Measurements from ENCODE around the gene SYTL2. TPM values are rescaled to one million over a fixed set of nuclear protein-coding genes. Genes with fewer than 3 reads are reported as not detected.
"Not testable (repeated sequence)": the region's sequence is repeated elsewhere in the genome, so short reads cannot be mapped to it uniquely, and the experiment has no call there.

Gene SYTL2
- total RNA-seq, 3 donors from 2014 or later (not counting 1 experiment from before 2014, with no cell fraction given), result 116 to 237 (median 143) TPM

DNA sequence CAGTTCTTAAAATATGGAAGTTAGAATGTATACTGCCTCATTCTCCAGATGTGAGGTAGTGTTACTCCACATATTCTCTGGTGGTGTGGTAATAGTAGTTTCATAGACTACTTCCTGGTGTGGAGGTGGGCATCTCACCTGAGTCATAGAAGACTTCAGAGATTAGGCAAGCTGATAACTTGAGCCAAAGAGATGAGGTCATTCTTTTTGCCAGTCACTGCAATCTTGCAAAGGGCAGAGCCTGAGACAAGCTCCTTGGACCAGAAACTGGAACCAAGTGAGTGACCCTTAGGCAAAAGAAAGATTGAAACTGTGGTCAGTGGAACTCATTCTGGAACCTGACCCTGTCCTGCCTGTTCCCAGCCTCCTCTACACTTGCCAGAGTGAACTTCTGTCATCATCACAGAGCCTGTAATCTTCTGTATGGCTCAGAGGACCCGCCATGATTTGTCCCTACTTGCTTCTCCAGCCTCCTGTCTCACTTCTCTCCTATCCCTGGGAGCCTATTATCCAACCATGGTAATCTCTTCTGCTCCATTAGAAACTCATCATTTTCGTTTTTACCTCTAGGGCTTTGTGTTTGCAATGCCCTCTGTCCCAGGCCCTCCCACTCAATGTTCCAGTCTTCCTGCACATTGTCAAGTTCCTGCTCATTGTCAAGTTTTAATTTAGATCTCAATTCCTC is 33.6 kb upstream of the SYTL2 start:
- Mint-ChIP-seq H3K4me1 (no peaks in the 10 kb centered on the region), H3K9me3 (no peaks in the 10 kb centered on the region), H3K27me3 (ENCODE audit: low read depth in 2 of 2) (no peaks in the 10 kb centered on the region), H3K36me3 (no peaks in the 10 kb centered on the region), H3K4me3 (no peak overlapping the region), H3K27ac (no peak overlapping the region)
- H3K27ac ChIP-seq (ENCODE audit: low read length), result no peak overlapping the region
- H3K27me3 ChIP-seq (ENCODE audit: control insufficient read depth, insufficient read depth, low read length), result no peaks in the 10 kb centered on the region
- TF ChIP-seq, protein P1, sequence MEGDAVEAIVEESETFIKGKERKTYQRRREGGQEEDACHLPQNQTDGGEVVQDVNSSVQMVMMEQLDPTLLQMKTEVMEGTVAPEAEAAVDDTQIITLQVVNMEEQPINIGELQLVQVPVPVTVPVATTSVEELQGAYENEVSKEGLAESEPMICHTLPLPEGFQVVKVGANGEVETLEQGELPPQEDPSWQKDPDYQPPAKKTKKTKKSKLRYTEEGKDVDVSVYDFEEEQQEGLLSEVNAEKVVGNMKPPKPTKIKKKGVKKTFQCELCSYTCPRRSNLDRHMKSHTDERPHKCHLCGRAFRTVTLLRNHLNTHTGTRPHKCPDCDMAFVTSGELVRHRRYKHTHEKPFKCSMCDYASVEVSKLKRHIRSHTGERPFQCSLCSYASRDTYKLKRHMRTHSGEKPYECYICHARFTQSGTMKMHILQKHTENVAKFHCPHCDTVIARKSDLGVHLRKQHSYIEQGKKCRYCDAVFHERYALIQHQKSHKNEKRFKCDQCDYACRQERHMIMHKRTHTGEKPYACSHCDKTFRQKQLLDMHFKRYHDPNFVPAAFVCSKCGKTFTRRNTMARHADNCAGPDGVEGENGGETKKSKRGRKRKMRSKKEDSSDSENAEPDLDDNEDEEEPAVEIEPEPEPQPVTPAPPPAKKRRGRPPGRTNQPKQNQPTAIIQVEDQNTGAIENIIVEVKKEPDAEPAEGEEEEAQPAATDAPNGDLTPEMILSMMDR (IDR thresholded peaks at IDR 0.05), result no peak
- no peak overlapping the region for H3K4me3 ChIP-seq (ENCODE audit: low read length)
- DNase-seq (no peak), ATAC-seq (no peak)
- WGBS (ENCODE audit: insufficient coverage), result 83% methylated on average over 2 of the region's 2 CpGs
- H3K9me3 ChIP-seq (ENCODE audit: control insufficient read depth, insufficient read depth, low read length), result peaks cover 2% of the 10 kb centered on the region
- no peaks in the 10 kb centered on the region for H3K4me1 ChIP-seq (ENCODE audit: control insufficient read depth, insufficient read depth, low read length)
- H3K36me3 ChIP-seq (ENCODE audit: control insufficient read depth, insufficient read depth, low read length), result no peaks in the 10 kb centered on the region
- intact Hi-C loops (cut with micrococcal nuclease), result no loop called here

DNA sequence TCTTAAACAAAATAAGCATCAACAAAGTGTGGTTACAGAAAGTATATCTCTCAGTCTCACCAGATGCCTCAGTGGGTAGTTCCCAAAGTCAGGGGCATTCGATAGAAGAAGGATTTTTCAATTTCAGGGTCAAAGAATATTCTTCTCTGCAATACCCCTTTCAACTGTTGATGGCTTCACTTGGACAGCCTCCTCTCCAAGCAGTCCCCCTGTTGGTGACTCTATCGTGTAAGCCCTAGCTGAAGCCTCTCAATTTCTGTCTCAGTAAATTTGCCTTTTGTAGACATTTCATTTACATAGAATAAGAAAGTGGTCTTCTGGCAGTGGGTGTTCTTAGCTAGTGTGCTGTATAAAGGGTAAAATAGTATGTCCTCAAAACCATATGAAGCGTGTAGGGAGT is 33.0 kb upstream of the SYTL2 start:
- H3K4me3 ChIP-seq (ENCODE audit: low read length), result no peak overlapping the region
- no peak for ATAC-seq

DNA sequence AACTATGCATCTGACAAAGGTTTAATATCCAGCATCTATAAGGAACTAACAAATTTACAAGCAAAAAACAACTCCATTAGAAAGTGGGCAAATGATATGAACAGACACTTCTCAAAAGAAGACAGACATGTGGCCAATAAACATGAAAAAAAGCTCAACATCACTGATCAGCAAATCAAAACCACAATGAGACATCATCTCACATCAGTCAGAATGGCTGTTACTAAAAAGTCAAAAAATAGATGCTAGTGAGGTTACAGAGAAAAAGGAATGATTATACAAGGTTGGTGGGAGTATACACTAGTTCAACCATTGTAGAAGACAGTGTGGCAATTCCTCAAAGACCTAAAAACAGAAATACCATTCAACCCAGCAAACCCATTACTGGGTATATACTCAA is 30.0 kb upstream of the SYTL2 start:
- not testable (repeated sequence) for H3K27me3 Mint-ChIP-seq (ENCODE audit: low read depth in 2 of 2); ATAC-seq

More for the DNA sequence above, 33.0 kb upstream of the SYTL2 start:
- no peaks in the 10 kb centered on the region for H3K36me3 Mint-ChIP-seq
- H3K27ac ChIP-seq (ENCODE audit: low read length), result no peak overlapping the region
- H3K36me3 ChIP-seq (ENCODE audit: control insufficient read depth, insufficient read depth, low read length), result no peaks in the 10 kb centered on the region
- H3K4me1 ChIP-seq (ENCODE audit: control insufficient read depth, insufficient read depth, low read length), result no peaks in the 10 kb centered on the region
- no peak for DNase-seq
- no peaks in the 10 kb centered on the region for H3K27me3 ChIP-seq (ENCODE audit: control insufficient read depth, insufficient read depth, low read length)
- H3K27ac Mint-ChIP-seq, result no peak overlapping the region
- H3K27me3 Mint-ChIP-seq (ENCODE audit: low read depth in 2 of 2), result no peaks in the 10 kb centered on the region
- 89% methylated on average over 2 of the region's 3 CpGs for WGBS (ENCODE audit: insufficient coverage)
- H3K9me3 Mint-ChIP-seq, result no peaks in the 10 kb centered on the region
- peaks cover 2% of the 10 kb centered on the region for H3K9me3 ChIP-seq (ENCODE audit: control insufficient read depth, insufficient read depth, low read length)
- no peak overlapping the region for H3K4me3 Mint-ChIP-seq
- H3K4me1 Mint-ChIP-seq, result no peaks in the 10 kb centered on the region
- TF ChIP-seq, protein P1 (IDR thresholded peaks at IDR 0.05), result no peak
- intact Hi-C loops (cut with micrococcal nuclease), result no loop called here

DNA sequence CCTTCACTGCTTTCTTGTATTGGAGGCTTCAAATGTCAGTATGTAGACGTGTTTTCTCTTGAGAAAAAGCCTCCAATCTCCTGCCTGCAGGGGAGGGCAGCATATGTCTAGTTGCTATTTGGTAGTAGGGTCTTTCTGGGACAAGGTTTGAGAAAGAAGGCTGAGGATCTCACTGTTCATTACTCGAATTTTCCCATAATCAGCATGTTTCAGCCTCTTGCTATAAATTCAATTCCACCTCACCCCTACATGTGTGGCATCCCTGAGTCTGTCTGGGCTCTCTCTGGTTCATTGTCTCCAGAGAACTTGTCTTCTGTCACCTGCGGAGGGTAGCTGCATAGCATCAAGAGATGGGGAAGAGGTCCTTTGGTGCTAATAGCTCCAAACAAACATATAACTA is 24.8 kb upstream of the SYTL2 start:
- H3K9me3 Mint-ChIP-seq, result peaks cover 3 to 5% of the 10 kb centered on the region in 2 donors
- H3K27me3 Mint-ChIP-seq (ENCODE audit: low read depth in 2 of 2), result no peaks in the 10 kb centered on the region
- ATAC-seq (no peak), DNase-seq (no peak)
- Histone ChIP-seq H3K27me3 (ENCODE audit: control insufficient read depth, insufficient read depth, low read length) (no peaks in the 10 kb centered on the region), H3K27ac (ENCODE audit: low read length) (no peak overlapping the region), H3K36me3 (ENCODE audit: control insufficient read depth, insufficient read depth, low read length) (no peaks in the 10 kb centered on the region), H3K9me3 (ENCODE audit: control insufficient read depth, insufficient read depth, low read length) (peaks cover 3% of the 10 kb centered on the region), H3K4me1 (ENCODE audit: control insufficient read depth, insufficient read depth, low read length) (no peaks in the 10 kb centered on the region), H3K4me3 (ENCODE audit: low read length) (no peak overlapping the region)
- H3K36me3 Mint-ChIP-seq, result peaks cover 10% of the 10 kb centered on the region
- no peak overlapping the region for H3K4me3 Mint-ChIP-seq
- no peak overlapping the region for H3K27ac Mint-ChIP-seq
- 70% methylated on average over 3 of the region's 3 CpGs for WGBS (ENCODE audit: insufficient coverage)
- intact Hi-C loops (cut with micrococcal nuclease), result no loop called here
- TF ChIP-seq, protein P1 (IDR thresholded peaks at IDR 0.05), result no peak
- H3K4me1 Mint-ChIP-seq, result no peaks in the 10 kb centered on the region

More for the DNA sequence above, 30.0 kb upstream of the SYTL2 start:
- DNase-seq; H3K4me1 Mint-ChIP-seq; H3K27ac Mint-ChIP-seq; H3K4me1 ChIP-seq (ENCODE audit: control insufficient read depth, insufficient read depth, low read length); H3K27me3 ChIP-seq (ENCODE audit: control insufficient read depth, insufficient read depth, low read length); H3K36me3 Mint-ChIP-seq; intact Hi-C loops (cut with micrococcal nuclease); H3K36me3 ChIP-seq (ENCODE audit: control insufficient read depth, insufficient read depth, low read length); H3K9me3 ChIP-seq (ENCODE audit: control insufficient read depth, insufficient read depth, low read length); H3K27ac ChIP-seq (ENCODE audit: low read length); H3K4me3 ChIP-seq (ENCODE audit: low read length); H3K9me3 Mint-ChIP-seq; H3K4me3 Mint-ChIP-seq: not testable (repeated sequence)
